Femur (tissue), 1 donor: ENCODE data around the gene TRIM46.
"Not testable (repeated sequence)": the region's sequence is repeated elsewhere in the genome, so short reads cannot be mapped to it uniquely, and the experiment has no call there.

Experiments used
- DNase-seq: peaks from one replicate; pipeline ENCODE4 v3.0.0-alpha.2; 2017

TRIM46 gene

DNA sequence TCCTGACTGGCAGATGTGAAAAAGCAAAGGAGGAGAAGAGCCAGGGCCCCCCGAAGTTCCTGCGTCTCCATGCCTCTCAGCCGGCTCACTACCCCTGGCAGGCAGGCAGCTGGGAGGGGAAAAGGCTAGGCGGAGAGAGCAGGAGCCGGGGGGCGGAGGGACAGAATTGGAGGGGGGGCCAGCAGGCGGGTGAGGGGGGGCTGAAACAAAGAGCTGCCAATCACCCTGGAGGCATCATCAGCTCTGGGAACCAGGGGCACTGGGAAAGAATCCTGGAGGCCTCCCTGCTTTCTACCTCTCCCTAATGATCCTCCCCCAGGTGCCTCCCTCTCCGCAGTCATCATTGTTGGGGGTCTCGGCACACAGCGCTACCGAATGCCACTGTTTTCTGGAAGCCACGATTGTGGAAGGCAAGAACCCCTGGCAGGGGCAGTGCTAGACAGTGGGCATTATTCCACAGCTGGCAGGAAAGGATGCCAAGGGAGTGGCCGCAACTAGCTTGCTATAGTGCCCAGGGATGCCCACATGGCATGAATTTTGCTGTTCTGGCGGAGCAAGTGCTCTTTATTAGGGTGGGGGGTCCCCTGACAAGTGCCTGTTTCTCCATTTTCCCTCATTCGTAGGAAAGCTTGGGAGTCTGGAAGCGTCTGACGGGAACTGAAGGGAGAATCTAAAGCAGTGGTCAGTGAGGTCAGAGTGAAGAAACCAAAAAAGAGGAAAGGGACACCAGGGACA, 34.3 kb downstream of the TRIM46 start, which contains the start of gene THBS3:
THBS3 (minus strand) TSS at position 92 of the 735 bp plus-strand sequence; CDS start at position 71, 21 bp downstream.
- DNase-seq: peak; percentile 90

DNA sequence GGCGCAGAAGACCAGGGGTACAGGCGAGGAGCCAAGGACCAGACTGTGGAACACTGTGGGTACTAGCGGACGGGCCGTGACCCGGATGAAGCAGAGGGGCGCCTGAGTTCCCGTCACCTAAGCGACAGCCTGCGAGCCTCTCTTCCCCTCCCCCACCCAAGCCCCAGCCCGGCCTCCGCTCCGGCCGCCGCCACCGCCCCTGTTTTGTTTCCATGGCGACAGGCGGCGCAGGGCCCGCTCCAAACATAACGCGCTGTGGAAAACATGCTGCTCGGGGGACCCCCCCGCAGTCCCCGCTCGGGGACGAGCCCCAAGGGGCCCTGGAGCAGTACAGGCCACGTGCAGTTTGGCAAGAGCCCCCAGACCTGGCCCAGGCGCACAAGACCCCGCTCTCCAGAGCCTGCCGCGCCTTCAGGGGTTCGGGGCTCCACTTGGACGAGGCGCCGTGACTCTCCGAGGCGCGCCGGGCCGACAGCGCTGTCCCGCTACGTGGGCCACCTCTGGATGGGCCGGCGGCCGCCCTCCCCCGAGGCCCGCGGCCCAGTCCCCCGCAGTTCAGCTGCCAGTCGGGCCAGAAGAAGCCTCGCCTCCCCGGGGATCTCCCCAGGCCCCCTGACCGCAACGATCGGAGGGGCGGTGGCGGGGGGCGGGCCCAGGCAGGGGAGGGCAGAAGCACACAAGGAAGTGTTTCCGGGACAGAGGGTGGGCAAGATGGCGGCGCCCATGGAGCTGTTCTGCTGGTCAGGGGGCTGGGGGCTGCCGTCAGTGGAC, 35.1 kb downstream of the TRIM46 start, which contains the start of gene MTX1:
MTX1 (plus strand) TSS at position 155 of the 771 bp plus-strand sequence; CDS start at position 265, 110 bp downstream.
- peak; percentile 97 for DNase-seq

DNA sequence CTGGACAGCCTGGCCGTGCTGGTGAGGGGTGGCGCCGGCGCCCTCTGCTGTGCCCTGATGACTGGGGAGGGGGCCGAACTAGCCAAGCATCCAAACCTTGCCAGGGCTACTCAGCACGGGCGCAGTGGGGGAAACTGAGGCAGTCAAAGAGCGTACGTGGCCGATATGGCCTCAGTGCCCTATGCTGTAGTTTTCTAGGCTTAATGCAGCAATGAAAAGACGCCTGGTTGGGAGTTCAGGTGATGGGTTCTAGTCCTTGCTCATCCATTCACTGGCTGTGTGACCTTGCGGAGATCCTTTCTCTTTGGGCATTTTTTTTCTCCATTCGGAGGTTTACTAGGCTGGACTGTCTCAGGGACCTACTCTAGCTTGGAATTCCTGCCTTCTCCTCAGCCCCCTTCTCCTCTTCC, 35.7 kb downstream of the TRIM46 start:
- no peak for DNase-seq

DNA sequence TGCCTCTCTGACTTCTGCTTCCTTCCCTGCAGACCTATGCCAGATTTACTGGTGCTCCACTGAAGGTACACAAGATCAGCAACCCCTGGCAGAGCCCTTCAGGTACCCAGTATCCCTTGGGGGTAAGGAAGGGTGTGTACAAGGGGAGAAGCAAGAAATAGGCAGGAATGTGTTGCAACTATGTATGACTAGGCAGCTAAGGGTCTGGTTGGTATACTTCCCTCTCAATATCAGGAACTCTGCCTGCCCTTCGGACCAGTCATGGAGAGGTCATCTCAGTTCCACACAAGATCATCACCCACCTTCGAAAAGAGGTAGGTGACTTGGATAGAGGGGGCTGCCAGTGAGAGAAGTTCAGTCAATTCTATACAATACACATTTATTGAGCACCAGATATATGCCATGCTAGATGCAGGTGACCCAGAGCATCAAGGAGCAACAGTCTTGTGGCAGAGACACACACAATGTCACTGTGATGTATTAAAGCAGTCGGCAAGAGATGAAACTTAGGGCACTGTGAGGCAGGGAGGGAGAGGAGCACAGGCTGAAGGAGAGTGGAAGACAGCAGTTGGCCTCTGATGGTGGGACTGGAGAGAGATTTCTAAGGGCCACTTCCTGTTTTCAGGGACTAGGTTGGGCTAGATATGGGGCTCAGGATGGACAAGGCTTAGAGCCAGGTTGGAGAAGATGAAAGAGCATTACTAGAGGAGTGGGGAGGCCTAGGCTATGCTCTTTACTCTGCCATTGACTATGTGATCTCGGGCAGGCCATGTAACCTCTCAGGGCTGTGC, 36.9 kb downstream of the TRIM46 start:
- no peak for DNase-seq

DNA sequence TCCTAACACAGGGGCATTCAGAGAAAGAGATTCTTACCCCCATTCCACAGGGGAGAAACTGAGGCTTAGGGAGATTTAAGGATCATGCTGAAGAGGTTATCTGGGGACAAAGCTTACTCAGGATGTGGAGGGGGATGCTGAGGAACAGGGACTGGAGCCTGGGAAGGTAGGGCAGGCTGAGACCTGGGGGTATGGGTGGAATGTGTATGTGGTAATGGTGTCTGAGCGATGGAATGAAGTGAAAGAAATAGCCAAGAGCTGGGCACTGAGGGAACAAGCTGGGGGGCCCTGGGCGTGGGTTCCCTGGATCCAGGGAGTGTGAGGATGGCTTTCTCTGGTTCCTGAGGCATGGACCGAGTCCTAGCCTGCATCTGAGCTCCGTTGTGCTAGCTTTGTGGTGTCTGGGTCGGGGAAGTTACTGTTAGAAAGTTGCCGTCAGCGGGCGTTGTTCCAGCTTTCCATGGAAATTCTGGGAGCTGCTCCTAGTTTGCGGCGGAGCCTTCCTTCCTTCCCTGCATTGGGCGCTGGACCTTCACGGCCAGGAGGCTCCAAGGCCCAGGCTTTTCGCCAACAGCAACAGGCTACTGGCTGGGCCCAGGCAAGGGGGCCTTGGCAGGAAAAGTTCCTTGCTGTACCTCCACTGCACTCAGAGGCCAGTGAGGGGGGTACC, 37.9 kb downstream of the TRIM46 start:
- peak; percentile 94 for DNase-seq

DNA sequence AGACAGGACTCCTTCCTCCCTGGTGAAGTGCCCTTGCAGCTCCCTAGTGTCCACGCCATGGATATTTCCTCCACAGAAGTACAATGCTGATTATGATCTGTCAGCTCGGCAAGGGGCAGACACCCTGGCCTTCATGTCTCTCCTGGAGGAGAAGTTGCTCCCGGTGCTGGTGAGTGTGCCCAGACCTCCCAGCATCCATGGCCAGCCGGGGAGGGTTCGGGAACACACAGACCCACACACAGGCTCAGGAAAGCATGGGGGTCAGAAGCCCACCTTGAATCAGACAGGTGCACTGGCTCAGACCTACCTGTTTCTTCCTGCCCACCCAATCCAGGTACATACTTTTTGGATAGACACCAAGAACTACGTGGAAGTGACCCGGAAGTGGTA, 38.4 kb downstream of the TRIM46 start:
- DNase-seq: not testable (repeated sequence)

DNA sequence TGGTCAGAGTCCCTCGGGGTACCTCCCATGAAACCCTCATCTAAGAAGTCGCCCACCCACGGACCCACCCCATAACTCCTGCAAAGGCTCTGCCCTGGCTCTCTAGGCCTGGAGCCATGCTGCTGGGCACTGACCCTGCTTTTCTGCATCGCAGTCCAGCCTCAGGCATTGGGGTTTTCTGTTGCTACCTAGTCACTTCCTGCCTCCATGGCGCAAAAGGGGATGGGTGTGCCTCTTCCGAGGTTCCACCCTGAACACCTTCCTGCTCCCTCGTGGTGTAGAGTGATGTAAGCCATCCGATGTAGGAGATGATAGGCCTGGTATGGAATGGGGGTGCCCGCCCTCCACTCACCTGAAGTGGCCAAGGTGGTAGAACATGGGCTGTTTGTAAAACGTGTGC, 41.1 kb downstream of the TRIM46 start:
- DNase-seq: not testable (repeated sequence)

DNA sequence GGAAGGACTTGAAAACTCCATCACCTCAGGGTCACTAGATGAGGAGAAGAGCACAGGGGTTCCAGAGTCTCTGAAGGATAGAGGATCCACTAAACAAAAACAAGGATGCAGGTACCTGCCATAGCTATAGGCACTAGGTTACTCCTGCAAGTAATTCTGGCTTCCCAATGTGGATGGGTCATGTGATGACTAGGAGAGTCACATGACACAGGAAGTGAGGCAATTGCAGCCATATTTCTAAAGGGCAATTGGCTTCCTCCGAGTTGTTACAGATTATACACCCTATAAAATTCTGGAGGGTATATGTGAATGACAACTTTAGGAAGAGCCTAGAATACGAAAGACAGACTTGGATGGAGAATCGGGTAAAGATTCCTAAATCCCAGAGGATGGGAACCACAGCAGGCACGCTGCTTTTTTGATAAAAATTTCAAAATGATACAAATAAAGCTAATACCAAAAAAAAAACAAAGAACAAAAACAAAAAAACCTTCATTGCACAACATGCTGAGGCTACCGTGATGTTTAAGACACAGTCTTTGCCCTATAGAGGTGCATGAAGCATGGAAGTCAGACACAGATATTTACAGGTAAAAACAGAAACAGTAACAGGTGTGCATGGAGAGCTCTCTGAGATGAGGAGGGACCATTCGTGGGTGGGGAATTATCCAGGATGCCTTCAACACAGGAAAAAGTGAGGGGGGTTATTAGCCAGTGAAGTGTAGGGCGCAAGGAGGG, 45.4 kb downstream of the TRIM46 start:
- DNase-seq: no peak

DNA sequence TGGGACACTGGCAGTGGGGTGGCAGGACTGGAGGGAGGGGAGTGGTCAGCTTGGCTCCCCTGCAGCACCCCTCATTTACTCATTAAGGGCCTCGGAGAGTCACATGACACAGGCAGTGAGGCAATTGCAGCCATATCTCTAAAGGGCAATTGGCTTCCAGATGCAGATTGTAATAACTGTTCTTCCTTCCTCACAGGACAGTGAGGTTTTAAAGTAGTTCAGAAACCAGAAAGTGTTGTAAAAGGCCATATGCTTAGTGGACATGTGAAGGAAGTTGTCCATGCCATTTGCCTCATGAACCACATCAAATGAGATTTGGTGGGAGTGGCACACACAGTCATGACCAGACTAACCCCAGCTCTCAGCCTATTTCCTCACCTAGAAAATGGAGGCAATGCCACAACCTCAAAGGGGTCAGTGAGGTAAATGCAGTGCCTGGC, 46.0 kb downstream of the TRIM46 start:
- no peak for DNase-seq

DNA sequence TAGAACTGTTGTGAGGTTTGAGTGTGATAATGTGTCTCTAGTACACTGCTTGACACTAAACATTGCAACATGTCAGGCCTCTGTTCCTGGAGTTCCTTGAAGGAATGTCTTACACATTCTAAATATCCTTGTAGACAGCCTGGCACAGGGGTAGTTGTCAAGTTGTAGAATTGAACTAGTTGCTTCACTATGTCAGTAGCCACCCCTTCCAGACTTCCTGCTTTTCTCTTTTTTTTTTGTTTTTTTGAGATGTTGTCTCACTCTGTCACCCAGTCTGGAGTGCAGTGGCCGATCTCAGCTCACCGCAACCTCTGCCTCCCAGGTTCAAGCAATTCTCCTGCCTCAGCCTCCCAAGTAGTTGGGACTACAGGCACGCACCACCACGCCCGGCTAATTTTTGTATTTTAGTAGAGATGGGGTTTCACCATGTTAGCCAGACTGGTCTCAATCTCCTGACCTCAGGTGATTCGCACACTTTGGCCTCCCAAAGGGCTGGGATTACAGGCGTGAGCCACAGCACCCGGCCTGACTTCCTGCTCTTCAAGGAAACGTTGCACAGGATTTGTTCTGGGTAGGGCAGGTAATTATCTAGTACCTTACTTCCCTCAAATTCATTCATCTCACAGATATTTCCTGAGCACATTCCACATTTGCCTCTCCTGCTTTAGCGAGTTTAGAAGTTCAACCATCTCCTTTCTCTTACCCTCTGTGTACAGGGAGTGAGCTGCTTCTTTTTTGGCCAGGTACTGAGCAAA, 46.7 kb downstream of the TRIM46 start:
- not testable (repeated sequence) for DNase-seq

DNA sequence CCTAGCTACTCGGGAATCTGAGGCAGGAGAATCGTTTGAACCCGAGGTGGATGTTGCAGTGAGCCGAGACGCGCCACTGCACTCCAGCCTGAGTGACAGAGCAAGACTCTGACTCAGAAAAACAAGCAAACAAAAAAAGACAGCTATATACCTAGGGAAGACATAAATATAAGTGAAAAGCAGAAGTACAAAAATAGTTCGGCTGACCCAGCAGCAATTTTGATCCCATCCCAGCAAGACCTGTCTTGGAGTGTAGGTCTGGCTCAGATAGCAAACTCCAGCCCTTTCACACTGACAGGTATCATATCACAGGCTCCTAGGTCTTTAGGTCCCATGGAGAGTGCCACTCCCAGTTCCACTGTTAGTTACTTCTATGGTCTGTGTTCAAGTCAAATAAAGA, 49.4 kb downstream of the TRIM46 start:
- no peak for DNase-seq

DNA sequence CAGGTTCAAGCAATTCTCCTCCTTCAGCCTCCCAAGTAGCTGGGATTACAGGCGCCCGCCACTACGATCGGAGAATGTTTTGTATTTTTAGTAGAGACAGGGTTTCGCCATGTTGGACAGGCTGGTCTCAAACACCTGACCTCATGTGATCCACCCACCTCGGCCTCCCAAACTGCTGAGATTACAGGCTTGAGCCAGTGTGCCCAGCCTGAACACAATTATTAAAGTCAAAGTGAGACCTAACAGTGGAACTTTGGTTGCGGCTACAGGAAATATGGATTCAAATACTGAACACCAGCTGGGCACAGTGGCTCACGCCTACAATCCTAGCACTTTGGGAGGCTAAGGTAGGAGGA, 51.7 kb downstream of the TRIM46 start:
- DNase-seq: not testable (repeated sequence)

DNA sequence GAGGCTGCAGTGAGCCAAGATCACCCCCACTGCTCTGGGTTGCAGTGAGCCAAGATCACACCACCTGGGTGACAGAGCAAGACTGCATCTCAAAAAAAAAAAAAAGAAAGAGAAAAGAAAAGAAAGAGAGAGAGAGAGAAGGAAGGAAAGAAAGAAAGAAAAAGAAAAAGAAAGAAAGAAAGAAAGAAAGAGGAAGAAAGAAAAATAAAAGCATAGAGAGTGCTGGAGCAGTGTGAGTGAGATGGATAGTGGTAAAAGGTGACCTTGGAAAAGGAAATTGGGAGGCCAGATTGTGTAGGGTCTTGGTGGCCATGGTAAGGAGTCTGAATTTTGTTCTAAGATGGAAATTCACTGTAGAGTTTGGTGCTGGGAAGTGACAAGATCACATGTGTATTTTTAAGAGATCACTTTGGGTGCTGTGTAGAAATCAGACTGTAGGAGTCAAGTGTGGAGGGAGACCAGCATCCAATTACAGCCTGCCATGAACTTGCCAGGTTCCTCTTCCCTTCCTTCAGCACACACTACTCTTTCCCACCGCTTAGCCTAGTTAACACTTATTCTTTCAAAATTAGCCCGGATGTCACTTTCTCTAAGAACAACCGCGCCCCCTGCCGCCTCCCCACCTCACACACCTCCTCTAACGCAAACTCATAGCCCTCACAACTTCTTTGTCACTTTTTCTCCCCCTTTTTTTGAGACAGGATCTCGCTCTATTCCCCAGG, 52.7 kb downstream of the TRIM46 start:
- DNase-seq: peak; percentile 86

DNA sequence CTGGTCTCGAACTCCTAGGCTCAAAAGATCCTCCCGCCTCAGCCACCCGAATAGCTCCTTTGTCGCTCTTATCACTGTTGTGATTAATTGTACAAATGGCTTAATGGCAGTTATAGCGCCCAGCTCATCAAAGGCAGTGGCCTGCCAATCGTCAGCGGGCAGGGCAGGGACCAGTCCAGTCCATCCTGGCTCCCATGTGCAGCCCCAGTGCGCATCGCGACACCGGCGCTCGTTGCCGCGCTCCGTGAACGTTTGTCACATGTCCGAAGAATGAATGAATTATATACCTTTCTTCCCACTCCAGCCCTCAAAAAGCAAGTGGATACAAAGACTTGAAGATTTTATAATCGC, 53.2 kb downstream of the TRIM46 start:
- DNase-seq: no peak

DNA sequence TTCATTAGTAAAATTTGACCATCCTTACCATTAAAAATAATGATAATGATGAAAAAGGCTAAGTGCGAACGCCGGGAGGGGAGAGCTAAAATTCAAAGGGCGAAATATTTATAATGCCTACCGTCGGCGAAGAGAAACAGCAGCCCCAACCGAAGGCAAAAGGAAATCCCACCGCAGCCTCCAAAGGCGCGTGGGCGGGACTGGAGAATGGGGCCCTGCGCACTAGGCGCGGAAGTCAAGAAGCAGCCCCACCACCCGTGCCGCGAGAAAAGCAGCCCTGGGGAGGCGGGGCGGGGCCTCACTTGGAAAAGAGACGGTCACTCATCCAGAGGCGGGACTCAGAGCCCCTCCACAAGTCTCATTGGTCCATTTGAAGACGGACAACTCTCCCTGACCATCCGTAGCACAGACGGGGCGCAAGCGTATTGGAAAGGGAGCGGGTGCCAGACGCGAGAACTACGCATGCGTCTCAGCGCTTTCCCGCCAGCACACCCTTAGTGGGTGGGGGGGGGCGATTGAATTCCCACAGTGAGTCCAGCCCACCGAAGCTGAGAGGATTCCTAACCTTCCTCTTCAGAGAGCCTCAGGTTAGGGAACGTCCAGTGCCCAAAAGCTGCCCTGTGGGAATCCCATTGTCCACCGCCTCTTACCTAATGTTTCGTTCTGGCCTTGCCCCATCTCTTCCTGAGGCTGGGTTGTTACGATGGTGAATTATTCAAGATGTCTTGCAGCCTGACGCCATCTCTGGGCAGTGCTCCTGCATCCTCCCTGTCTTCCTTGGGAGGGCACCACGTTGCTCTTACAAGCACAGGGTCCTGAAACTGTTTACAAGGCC, 53.8 kb downstream of the TRIM46 start:
- peak; percentile 100 for DNase-seq

DNA sequence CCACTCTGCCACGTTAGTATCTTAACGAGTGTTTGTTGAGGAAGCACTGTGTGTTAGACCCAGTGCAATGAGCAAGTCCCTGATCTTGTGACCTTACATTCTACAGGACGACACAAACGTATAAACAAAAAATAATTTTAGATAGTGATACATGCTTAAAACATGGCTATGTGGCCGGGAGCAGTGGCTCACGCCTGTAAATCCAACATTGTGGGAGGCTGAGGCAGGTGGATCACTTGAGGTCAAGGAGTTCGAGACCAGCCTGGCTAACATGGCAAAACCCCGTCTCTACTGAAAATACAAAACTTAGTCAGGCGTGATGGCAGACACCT, 54.4 kb downstream of the TRIM46 start:
- no peak for DNase-seq

DNA sequence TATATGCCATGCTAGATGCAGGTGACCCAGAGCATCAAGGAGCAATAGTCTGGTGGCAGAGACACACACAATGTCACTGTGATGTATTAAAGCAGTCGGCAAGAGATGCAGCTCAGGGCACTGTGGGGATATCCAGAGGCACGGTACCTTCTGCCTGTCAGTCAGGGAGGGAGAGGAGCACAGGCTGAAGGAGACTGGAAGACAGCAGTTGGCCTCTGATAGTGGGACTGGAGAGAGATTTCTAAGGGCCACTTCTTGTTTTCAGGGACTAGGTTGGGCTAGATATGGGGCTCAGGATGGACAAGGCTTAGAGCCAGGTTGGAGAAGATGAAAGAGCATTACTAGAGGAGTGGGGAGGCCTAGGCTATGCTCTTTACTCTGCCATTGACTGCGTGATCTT, 57.7 kb downstream of the TRIM46 start:
- not testable (repeated sequence) for DNase-seq

DNA sequence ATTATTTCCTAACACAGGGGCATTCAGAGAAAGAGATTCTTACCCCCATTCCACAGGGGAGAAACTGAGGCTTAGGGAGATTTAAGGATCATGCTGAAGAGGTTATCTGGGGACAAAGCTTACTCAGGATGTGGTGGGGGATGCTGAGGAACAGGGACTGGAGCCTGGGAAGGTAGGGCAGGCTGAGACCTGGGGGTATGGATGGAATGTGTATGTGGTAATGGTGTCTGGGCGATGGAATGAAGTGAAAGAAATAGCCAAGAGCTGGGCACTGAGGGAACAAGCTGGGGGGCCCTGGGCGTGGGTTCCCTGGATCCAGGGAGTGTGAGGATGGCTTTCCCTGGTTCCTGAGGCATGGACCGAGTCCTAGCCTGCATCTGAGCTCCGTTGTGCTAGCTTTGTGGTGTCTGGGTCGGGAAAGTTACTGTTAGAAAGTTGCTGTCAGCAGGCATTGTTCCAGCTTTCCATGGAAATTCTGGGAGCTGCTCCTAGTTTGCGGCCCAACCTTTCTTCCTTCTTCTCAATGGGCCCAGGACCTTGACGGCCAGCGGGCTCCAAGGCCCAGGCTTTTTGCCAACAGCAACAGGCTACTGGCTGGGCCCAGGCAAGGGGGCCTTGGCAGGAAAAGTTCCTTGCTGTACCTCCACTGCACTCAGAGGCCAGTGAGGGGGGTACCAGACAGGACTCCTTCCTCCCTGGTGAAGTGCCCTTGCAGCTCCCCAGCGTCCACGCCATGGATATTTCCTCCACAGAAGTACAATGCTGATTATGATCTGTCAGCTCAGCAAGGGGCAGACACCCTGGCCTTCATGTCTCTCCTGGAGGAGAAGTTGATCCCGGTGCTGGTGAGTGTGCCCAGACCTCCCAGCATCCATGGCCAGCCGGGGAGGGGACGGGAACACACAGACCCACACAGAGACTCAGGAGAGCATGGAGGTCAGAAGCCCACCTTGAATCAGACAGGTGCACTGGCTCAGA, 58.6 kb downstream of the TRIM46 start:
- DNase-seq: peak; percentile 94
